Measurements from ENCODE around the gene VPS52. TPM values are rescaled to one million over a fixed set of nuclear protein-coding genes. Genes with fewer than 3 reads are reported as not detected.

VPS52 gene
- total RNA-seq, 4 donors from 2014 or later, result 37.7 to 46.5 (median 45.2) TPM

- 75 to 81% methylated on average over 5 to 6 of the region's 6 CpGs for WGBS, 2 donors
- Histone ChIP-seq H3K27ac (no peak overlapping the region), H3K4me1 (peaks cover 0 to 33% (median 22%) of the 10 kb centered on the region in 4 donors), H3K9me3 (no peaks in the 10 kb centered on the region), H3K27me3 (no peaks in the 10 kb centered on the region), H3K4me3 (no peak overlapping the region), H3K36me3 (peaks cover 3 to 81% (median 19%) of the 10 kb centered on the region in 3 donors)
- no peak for DNase-seq (ENCODE audit: low spot score in 2 of 2)
- TF ChIP-seq POLR2A (IDR thresholded peaks at IDR 0.05), result no peak
These were observed 8.9 kb upstream of the VPS52 start for GRCh38 chr6:33280539-33280938.

- WGBS, 2 donors, result 70 to 74% methylated on average over 5 of the region's 5 CpGs
- Histone ChIP-seq H3K9me3 (no peaks in the 10 kb centered on the region), H3K4me3 (no peak overlapping the region), H3K27me3 (no peaks in the 10 kb centered on the region), H3K4me1 (peaks cover 0 to 38% (median 27%) of the 10 kb centered on the region in 4 donors), H3K36me3 (peaks cover 3 to 81% (median 23%) of the 10 kb centered on the region in 3 donors), H3K27ac (no peak overlapping the region)
- DNase-seq (ENCODE audit: low spot score in 2 of 2), result no peak
- TF ChIP-seq POLR2A (IDR thresholded peaks at IDR 0.05) (no peak), CTCF (IDR thresholded peaks at IDR 0.05) (peak in 2 of 5 experiments; percentile 15 to 18)
These were observed 8.4 kb upstream of the VPS52 start for GRCh38 chr6:33279971-33280511.

- 65 to 73% methylated on average over 12 of the region's 13 CpGs for WGBS, 2 donors
- TF ChIP-seq EP300 (IDR thresholded peaks at IDR 0.05), result no peak
- TF ChIP-seq CTCF (IDR thresholded peaks at IDR 0.05), result no peak
- TF ChIP-seq POLR2A (IDR thresholded peaks at IDR 0.05), result no peak
- Histone ChIP-seq H3K27me3 (no peaks in the 10 kb centered on the region), H3K27ac (no peak overlapping the region), H3K4me3 (no peak overlapping the region), H3K4me1 (peaks cover 0 to 46% (median 34%) of the 10 kb centered on the region in 4 donors), H3K9me3 (no peaks in the 10 kb centered on the region), H3K36me3 (peaks cover 3 to 81% (median 25%) of the 10 kb centered on the region in 3 donors)
- DNase-seq (ENCODE audit: low spot score in 2 of 2), result no peak
These were observed 7.6 kb upstream of the VPS52 start for GRCh38 chr6:33279257-33279695.

GRCh38 chr6:33278810-33279209 is 7.1 kb upstream of the VPS52 start:
- no peaks in the 10 kb centered on the region for H3K27me3 ChIP-seq
- DNase-seq (ENCODE audit: low spot score in 2 of 2), result no peak
- no peak overlapping the region for H3K4me3 ChIP-seq
- peaks cover 3 to 81% (median 25%) of the 10 kb centered on the region in 3 donors for H3K36me3 ChIP-seq
- H3K9me3 ChIP-seq, result no peaks in the 10 kb centered on the region
- H3K27ac ChIP-seq, result no peak overlapping the region
- no peak for TF ChIP-seq CTCF (IDR thresholded peaks at IDR 0.05)
- 80 to 82% methylated on average over 3 of the region's 3 CpGs for WGBS, 2 donors
- peaks cover 0 to 50% (median 38%) of the 10 kb centered on the region in 4 donors for H3K4me1 ChIP-seq

GRCh38 chr6:33278392-33278741 is 6.7 kb upstream of the VPS52 start:
- Histone ChIP-seq H3K27me3 (no peaks in the 10 kb centered on the region), H3K9me3 (no peaks in the 10 kb centered on the region), H3K27ac (peak overlapping the region in 3 of 4 donors; percentile 85 to 95 (median 89)), H3K36me3 (peaks cover 0 to 81% (median 25%) of the 10 kb centered on the region in 3 donors), H3K4me3 (no peak overlapping the region), H3K4me1 (peaks cover 1 to 55% (median 42%) of the 10 kb centered on the region in 4 donors)
- TF ChIP-seq EP300 (IDR thresholded peaks at IDR 0.05), result no peak
- TF ChIP-seq CTCF (IDR thresholded peaks at IDR 0.05), result no peak
- no peak for TF ChIP-seq POLR2A (IDR thresholded peaks at IDR 0.05)
- DNase-seq (ENCODE audit: low spot score in 2 of 2), result no peak
- 70 to 72% methylated on average over 7 to 9 of the region's 9 CpGs for WGBS, 2 donors
